K562 (cell line): ENCODE data around the gene MDN1. TPM values are rescaled to one million over a fixed set of nuclear protein-coding genes. Genes with fewer than 3 reads are reported as not detected.

Experiments used
- ARID4B ChIP-seq: sonication (generic); formaldehyde crosslinking; IDR thresholded peaks from 2 replicates; pipeline ENCODE4 v1.8.0; 2022; ENCODE audit warnings: mild to moderate bottlenecking, missing genetic modification reagents
- CHAMP1 ChIP-seq: fragments of 450-650 bp; IDR thresholded peaks from 2 replicates; pipeline ENCODE4 v1.6.1; 2016; ENCODE audit warnings: mild to moderate bottlenecking
- JUND ChIP-seq, 2 experiments: IDR thresholded peaks; 2 replicates in 1 of 2; 3 replicates in 1 of 2; pipeline ENCODE4 v1.6.1; 2011; ENCODE audit warnings: borderline replicate concordance in 2 of 2, low read depth in 2 of 2, low read length in 2 of 2, improper control_type of control experiment in 1 of 2, missing biosample characterization in 1 of 2, missing genetic modification characterization in 1 of 2, missing genetic modification reagents in 1 of 2
- NR2F6 ChIP-seq: fragments of 450-650 bp; formaldehyde crosslinking; IDR thresholded peaks from 2 replicates; pipeline ENCODE4 v1.4.0; 2020; ENCODE audit warnings: mild to moderate bottlenecking
- SREBF2 ChIP-seq: sonication (generic); formaldehyde crosslinking; IDR thresholded peaks from 2 replicates; pipeline ENCODE4 v1.4.0; 2020; ENCODE audit warnings: mild to moderate bottlenecking, missing genetic modification reagents
- TSHZ1 ChIP-seq: fragments of 250-450 bp; sonication (Bioruptor Pico); IDR thresholded peaks from 2 replicates; pipeline ENCODE4 v1.4.0; 2020; ENCODE audit warnings: mild to moderate bottlenecking, moderate library complexity
- polyA plus RNA-seq, 8 experiments: library from polyadenylated mRNA; depleted of rRNA in 4 of 8; stranded (reverse) in 5 of 8; unstranded in 3 of 8; fragments of >200 nt; fragmentation: Nextera tagmentation in 2 of 8; fragmentation: Illumina TruSeq in 1 of 8; extraction: Ambion mirVana in 2 of 8; extraction: Trizol in 1 of 8; gene quantifications; 2 replicates each; pipeline versions ENCODE4 v1.2.1 to v1.2.3, GENCODE V29; 2011 to 2014; ENCODE audit warnings: inconsistent platforms in 1 of 8, missing spikeins in 1 of 8
- total RNA-seq, 7 experiments: library from RNA; depleted of rRNA in 6 of 7; stranded (reverse); fragments of >200 nt in 6 of 7; fragmentation: Illumina TruSeq in 2 of 7; extraction: Trizol in 2 of 7; gene quantifications; 2 replicates each; pipeline versions ENCODE4 v1.2.1 to v1.2.3, GENCODE V29; 2011 to 2021; ENCODE audit warnings: low replicate concordance in 1 of 7
- TF ChIP-seq, protein P1 (sequence below): fragments of 250-450 bp; sonication (Bioruptor Pico); IDR thresholded peaks from 2 replicates; pipeline ENCODE4 v1.4.0; 2020; ENCODE audit warnings: mild to moderate bottlenecking, moderate library complexity, borderline replicate concordance

MDN1 gene
- total and polyA plus RNA-seq, 9 of the 15 experiments (the other 6 are each of a cell fraction or from before 2014, with no cell fraction given), result 25.6 to 93.6 (median 43.0) TPM

GRCh38 chr6:89819336-89820130, at the start of gene MDN1 (continued):
- TF ChIP-seq, protein P1, sequence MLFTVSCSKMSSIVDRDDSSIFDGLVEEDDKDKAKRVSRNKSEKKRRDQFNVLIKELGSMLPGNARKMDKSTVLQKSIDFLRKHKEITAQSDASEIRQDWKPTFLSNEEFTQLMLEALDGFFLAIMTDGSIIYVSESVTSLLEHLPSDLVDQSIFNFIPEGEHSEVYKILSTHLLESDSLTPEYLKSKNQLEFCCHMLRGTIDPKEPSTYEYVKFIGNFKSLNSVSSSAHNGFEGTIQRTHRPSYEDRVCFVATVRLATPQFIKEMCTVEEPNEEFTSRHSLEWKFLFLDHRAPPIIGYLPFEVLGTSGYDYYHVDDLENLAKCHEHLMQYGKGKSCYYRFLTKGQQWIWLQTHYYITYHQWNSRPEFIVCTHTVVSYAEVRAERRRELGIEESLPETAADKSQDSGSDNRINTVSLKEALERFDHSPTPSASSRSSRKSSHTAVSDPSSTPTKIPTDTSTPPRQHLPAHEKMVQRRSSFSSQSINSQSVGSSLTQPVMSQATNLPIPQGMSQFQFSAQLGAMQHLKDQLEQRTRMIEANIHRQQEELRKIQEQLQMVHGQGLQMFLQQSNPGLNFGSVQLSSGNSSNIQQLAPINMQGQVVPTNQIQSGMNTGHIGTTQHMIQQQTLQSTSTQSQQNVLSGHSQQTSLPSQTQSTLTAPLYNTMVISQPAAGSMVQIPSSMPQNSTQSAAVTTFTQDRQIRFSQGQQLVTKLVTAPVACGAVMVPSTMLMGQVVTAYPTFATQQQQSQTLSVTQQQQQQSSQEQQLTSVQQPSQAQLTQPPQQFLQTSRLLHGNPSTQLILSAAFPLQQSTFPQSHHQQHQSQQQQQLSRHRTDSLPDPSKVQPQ (CRISPR knock-in tag), result no peak
- TF ChIP-seq TSHZ1 (CRISPR knock-in tag), result no peak
- TF ChIP-seq ARID4B (CRISPR knock-in tag), result peak; percentile 99
- TF ChIP-seq JUND (IDR thresholded peaks at IDR 0.05; ENCODE audit: borderline replicate concordance, low read depth, low read length), result peak; percentile 59
- peak; percentile 52; the same call in 1 of the 3 replicates for TF ChIP-seq JUND (tag; IDR thresholded peaks at IDR 0.05; ENCODE audit: borderline replicate concordance, low read depth, low read length)
- no peak for TF ChIP-seq SREBF2 (CRISPR knock-in tag)
- no peak for TF ChIP-seq NR2F6 (CRISPR knock-in tag)
- no peak for TF ChIP-seq CHAMP1
